ENCODE results near the gene SLC22A6. TPM values are rescaled to one million over a fixed set of nuclear protein-coding genes. Genes with fewer than 3 reads are reported as not detected.
"Not testable (repeated sequence)": the region's sequence is repeated elsewhere in the genome, so short reads cannot be mapped to it uniquely, and the experiment has no call there.

The SLC22A6 gene
- total and polyA plus RNA-seq, 4 donors, result not detected

DNA sequence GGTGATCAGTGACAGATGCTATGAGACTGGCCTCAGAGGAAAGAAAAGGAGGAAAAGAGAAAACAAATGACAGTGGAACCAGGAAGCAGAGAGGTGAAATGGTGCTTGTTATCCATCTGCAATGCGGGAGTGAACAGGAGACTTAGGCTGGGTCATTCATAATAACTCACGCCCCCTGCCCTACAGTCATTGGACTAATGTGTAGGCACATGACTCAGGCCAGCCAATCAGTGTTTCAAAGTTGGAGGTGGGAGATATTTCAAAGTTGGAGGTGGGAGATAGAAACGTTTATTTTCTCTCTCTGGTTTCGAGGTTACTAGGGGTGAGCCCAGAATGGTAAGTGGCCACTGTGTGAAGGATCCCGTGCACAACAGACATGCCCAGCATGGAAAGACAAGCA lies 30.3 kb downstream of the SLC22A6 start:
- 80 to 85% methylated on average over 5 of the region's 5 CpGs for WGBS, 2 donors
- ATAC-seq (ENCODE audit: insufficient read depth, low FRiP score) (no peak), DNase-seq (no peak)
- H3K27ac ChIP-seq (ENCODE audit: low read depth in 1 of 2, low read length in 1 of 2), result no peak overlapping the region
- no peaks in the 10 kb centered on the region for H3K36me3 ChIP-seq (ENCODE audit: control insufficient read depth in 4 of 4, insufficient read depth in 4 of 4, low read length in 4 of 4)
- no peaks in the 10 kb centered on the region for H3K27me3 ChIP-seq (ENCODE audit: control insufficient read depth in 3 of 3, insufficient read depth in 3 of 3, low read length in 2 of 3)
- no peak overlapping the region for H3K9ac ChIP-seq (ENCODE audit: insufficient read depth in 1 of 2, low read length in 2 of 2)
- H3K4me3 ChIP-seq, result no peak overlapping the region
- peaks cover 0 to 11% (median 6%) of the 10 kb centered on the region in 5 donors for H3K4me1 ChIP-seq (ENCODE audit: control insufficient read depth in 5 of 5, insufficient read depth in 5 of 5, low read length in 5 of 5)
- H3K9me3 ChIP-seq (ENCODE audit: control insufficient read depth in 4 of 4, insufficient read depth in 3 of 4, low read length in 3 of 4), result no peaks in the 10 kb centered on the region
- TF ChIP-seq, protein P1, sequence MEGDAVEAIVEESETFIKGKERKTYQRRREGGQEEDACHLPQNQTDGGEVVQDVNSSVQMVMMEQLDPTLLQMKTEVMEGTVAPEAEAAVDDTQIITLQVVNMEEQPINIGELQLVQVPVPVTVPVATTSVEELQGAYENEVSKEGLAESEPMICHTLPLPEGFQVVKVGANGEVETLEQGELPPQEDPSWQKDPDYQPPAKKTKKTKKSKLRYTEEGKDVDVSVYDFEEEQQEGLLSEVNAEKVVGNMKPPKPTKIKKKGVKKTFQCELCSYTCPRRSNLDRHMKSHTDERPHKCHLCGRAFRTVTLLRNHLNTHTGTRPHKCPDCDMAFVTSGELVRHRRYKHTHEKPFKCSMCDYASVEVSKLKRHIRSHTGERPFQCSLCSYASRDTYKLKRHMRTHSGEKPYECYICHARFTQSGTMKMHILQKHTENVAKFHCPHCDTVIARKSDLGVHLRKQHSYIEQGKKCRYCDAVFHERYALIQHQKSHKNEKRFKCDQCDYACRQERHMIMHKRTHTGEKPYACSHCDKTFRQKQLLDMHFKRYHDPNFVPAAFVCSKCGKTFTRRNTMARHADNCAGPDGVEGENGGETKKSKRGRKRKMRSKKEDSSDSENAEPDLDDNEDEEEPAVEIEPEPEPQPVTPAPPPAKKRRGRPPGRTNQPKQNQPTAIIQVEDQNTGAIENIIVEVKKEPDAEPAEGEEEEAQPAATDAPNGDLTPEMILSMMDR (IDR thresholded peaks at IDR 0.05; ENCODE audit: control extremely low read depth, extremely low read depth), result no peak

DNA sequence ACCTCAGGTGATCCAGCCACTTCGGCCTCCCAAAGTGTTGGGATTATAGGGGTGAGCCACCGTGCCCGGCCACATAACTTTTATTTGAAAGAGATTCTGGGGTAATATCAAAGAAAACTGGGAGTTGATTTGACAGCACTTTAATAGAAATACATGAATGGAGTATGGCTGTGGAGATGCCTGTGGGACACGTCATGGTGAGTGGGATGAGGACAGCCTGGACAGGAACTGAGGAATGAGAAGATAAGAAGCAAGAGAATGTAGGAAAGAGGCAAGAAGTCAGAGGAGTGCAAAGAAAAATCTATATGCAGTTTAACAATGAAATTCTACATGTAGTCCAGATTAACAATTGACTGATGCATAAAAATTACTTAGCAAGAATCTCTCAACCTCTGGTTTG lies 31.0 kb downstream of the SLC22A6 start:
- no peaks in the 10 kb centered on the region for H3K9me3 ChIP-seq (ENCODE audit: control insufficient read depth in 4 of 4, insufficient read depth in 3 of 4, low read length in 3 of 4)
- WGBS, 2 donors, result 89 to 93% methylated on average over 4 of the region's 4 CpGs
- H3K27ac ChIP-seq (ENCODE audit: low read depth in 1 of 2, low read length in 1 of 2), result no peak overlapping the region
- H3K27me3 ChIP-seq (ENCODE audit: control insufficient read depth in 3 of 3, insufficient read depth in 3 of 3, low read length in 2 of 3), result no peaks in the 10 kb centered on the region
- no peak overlapping the region for H3K9ac ChIP-seq (ENCODE audit: insufficient read depth in 1 of 2, low read length in 2 of 2)
- H3K36me3 ChIP-seq (ENCODE audit: control insufficient read depth in 4 of 4, insufficient read depth in 4 of 4, low read length in 4 of 4), result no peaks in the 10 kb centered on the region
- H3K4me1 ChIP-seq (ENCODE audit: control insufficient read depth in 5 of 5, insufficient read depth in 5 of 5, low read length in 5 of 5), result peaks cover 0 to 4% (median 2%) of the 10 kb centered on the region in 5 donors
- TF ChIP-seq, protein P1 (IDR thresholded peaks at IDR 0.05; ENCODE audit: control extremely low read depth, extremely low read depth), result no peak
- DNase-seq (no peak), ATAC-seq (ENCODE audit: insufficient read depth, low FRiP score) (no peak)
- no peak overlapping the region for H3K4me3 ChIP-seq

DNA sequence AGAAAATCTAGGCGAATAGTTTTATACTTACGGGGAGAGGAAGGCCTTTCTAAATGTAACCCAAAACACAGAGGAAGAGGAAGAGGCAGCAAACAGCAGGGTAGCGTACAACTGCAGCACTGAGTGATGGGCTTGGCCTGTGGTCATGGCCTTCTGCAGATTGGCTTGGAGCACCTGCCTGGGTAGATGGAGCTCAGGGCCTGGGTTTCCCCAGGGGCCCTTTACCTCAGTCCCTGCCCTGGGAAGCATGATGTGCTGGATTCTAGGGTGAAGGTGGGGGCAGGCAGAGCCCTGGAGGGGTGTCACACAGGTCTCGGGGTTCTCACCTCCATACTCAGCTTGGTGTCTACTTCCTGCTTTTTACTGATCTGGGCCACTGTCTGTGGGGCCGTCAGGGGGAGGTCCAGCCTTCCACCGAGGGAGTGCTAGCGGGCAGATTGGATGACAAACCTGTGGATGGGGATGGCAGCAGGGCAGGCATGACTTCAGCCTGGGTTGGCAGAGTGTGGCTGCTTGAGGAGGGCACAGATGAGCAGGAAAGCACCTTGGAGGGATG lies 35.9 kb downstream of the SLC22A6 start:
- ATAC-seq (ENCODE audit: insufficient read depth, low FRiP score) (no peak), DNase-seq (no peak)
- Histone ChIP-seq H3K27me3 (ENCODE audit: control insufficient read depth in 3 of 3, insufficient read depth in 3 of 3, low read length in 2 of 3) (no peaks in the 10 kb centered on the region), H3K4me3 (no peak overlapping the region), H3K9ac (ENCODE audit: insufficient read depth in 1 of 2, low read length in 2 of 2) (no peak overlapping the region), H3K4me1 (ENCODE audit: control insufficient read depth in 5 of 5, insufficient read depth in 5 of 5, low read length in 5 of 5) (no peaks in the 10 kb centered on the region), H3K36me3 (ENCODE audit: control insufficient read depth in 4 of 4, insufficient read depth in 4 of 4, low read length in 4 of 4) (no peaks in the 10 kb centered on the region), H3K9me3 (ENCODE audit: control insufficient read depth in 4 of 4, insufficient read depth in 3 of 4, low read length in 3 of 4) (no peaks in the 10 kb centered on the region), H3K27ac (ENCODE audit: low read depth in 1 of 2, low read length in 1 of 2) (no peak overlapping the region)
- WGBS, 2 donors, result 80 to 84% methylated on average over 7 of the region's 7 CpGs
- TF ChIP-seq, protein P1 (IDR thresholded peaks at IDR 0.05; ENCODE audit: control extremely low read depth, extremely low read depth), result no peak

DNA sequence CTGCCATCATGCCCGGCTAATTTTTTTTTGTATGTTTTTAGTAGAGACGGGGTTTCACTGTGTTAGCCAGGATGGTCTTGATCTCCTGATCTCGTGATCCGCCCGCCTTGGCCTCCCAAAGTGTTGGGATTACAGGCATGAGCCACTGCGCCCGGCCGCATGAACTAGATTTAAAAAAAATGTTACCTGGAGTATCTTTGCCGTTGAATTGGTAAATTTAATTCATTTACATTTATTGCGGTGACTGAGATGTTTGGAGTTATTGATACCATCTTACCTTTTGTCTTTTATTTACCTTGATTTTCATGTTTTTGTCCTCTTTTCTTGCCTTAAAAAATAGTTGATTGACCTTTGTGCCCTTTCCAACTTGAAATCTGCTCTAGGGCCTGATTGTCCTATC lies 39.2 kb downstream of the SLC22A6 start:
- 96 to 97% methylated on average over 10 of the region's 10 CpGs for WGBS, 2 donors
- not testable (repeated sequence) for H3K9ac ChIP-seq (ENCODE audit: insufficient read depth in 1 of 2, low read length in 2 of 2); H3K27me3 ChIP-seq (ENCODE audit: control insufficient read depth in 3 of 3, insufficient read depth in 3 of 3, low read length in 2 of 3); ATAC-seq (ENCODE audit: insufficient read depth, low FRiP score); H3K27ac ChIP-seq (ENCODE audit: low read depth in 1 of 2, low read length in 1 of 2); DNase-seq; H3K4me3 ChIP-seq; H3K9me3 ChIP-seq (ENCODE audit: control insufficient read depth in 4 of 4, insufficient read depth in 3 of 4, low read length in 3 of 4); H3K4me1 ChIP-seq (ENCODE audit: control insufficient read depth in 5 of 5, insufficient read depth in 5 of 5, low read length in 5 of 5); H3K36me3 ChIP-seq (ENCODE audit: control insufficient read depth in 4 of 4, insufficient read depth in 4 of 4, low read length in 4 of 4)

DNA sequence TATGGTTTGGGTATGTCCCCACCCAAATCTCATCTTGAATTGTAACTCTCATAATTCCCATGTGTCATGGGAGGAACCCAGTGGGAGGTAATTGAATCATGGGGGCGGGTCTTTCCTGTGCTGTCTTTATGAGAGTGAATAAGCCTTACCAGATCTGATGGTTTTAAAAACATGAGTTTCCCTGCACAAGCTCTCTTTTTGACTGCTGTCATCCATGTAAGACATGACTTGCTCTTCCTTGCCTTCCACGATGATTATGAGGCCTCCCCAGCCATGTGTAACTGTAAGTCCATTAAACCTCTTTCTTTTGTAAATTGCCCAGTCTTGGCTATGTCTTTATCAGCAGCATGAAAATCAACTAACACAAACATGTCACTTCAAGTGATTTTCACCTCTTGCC lies 47.2 kb downstream of the SLC22A6 start:
- H3K36me3 ChIP-seq (ENCODE audit: control insufficient read depth in 4 of 4, insufficient read depth in 4 of 4, low read length in 4 of 4); ATAC-seq (ENCODE audit: insufficient read depth, low FRiP score); H3K27ac ChIP-seq (ENCODE audit: low read depth in 1 of 2, low read length in 1 of 2): not testable (repeated sequence)

More for the DNA sequence above, 47.2 kb downstream of the SLC22A6 start:
- WGBS, 2 donors, result 90 to 98% methylated on average over 2 of the region's 2 CpGs
- not testable (repeated sequence) for H3K27me3 ChIP-seq (ENCODE audit: control insufficient read depth in 3 of 3, insufficient read depth in 3 of 3, low read length in 2 of 3); H3K4me1 ChIP-seq (ENCODE audit: control insufficient read depth in 5 of 5, insufficient read depth in 5 of 5, low read length in 5 of 5); H3K9me3 ChIP-seq (ENCODE audit: control insufficient read depth in 4 of 4, insufficient read depth in 3 of 4, low read length in 3 of 4); H3K9ac ChIP-seq (ENCODE audit: insufficient read depth in 1 of 2, low read length in 2 of 2); DNase-seq; H3K4me3 ChIP-seq

Data from lung (tissue), 12 donors.